HepG2 (cell line): ENCODE results near the gene GRAMD4. TPM values are rescaled to one million over a fixed set of nuclear protein-coding genes. Genes with fewer than 3 reads are reported as not detected.

Source experiments
- ATAC-seq: fragments of 200-7000 bp; cut with Tn5 transposase; 3 replicates; pipeline ENCODE4 v1.9.1; 2020; ENCODE audit warnings: mild to moderate bottlenecking, moderate library complexity
- BruUV-seq: library from RNA; stranded (reverse); fragments of 400-500 nt; replicated peaks from 2 replicates; lab custom pipeline; 2021; lab: Mats Ljungman, UMichigan
- CTCF ChIA-PET: fragments of 300-600 bp; formaldehyde crosslinking; extraction: SDS; loops from one replicate; lab custom pipeline; 2021; ENCODE audit warnings: low total read pairs, inconsistent platforms, low intra/inter-chr PET ratio; lab: Yijun Ruan, JAX
- POLR2A ChIA-PET: fragments of 350-600 bp; sonication (Branson Sonifier 250); formaldehyde crosslinking; loops from one replicate; lab custom pipeline; 2020; ENCODE audit warnings: antibody characterized with exemption, inconsistent platforms; lab: Yijun Ruan, JAX
- DNase-seq: peaks from one replicate; pipeline ENCODE4 v3.0.0-alpha.2; 2015; ENCODE audit warnings: low spot score
- FAIRE-seq: peaks from 3 replicates; lab custom pipeline; 2011; peaks lifted over from hg19 to GRCh38; lab: Jason Lieb, UNC
- H2AFZ ChIP-seq: one replicate; pipeline ENCODE4 v1.6.1; 2011; ENCODE audit warnings: low read length, inconsistent platforms
- H3K27ac ChIP-seq: fragments of 300-600 bp; 3 replicates; pipeline ENCODE4 v1.8.0; 2011; ENCODE audit warnings: mixed run types, mild to moderate bottlenecking, mixed read lengths, low read length, inconsistent platforms; ENCODE audit not compliant: insufficient read depth; ENCODE audit errors: extremely low read length
- H3K27me3 ChIP-seq, 2 experiments: fragments of 200-600 bp in 1 of 2; 2 replicates in 1 of 2; 3 replicates in 1 of 2; pipeline versions ENCODE4 v1.6.0 to v1.8.0; 2011; ENCODE audit warnings: low read length in 2 of 2, mild to moderate bottlenecking in 2 of 2, moderate library complexity in 2 of 2, inconsistent platforms in 1 of 2; ENCODE audit not compliant: insufficient read depth in 2 of 2, control insufficient read depth in 1 of 2
- H3K36me3 ChIP-seq, 2 experiments: fragments of 200-600 bp in 1 of 2; replicated peaks in 1 of 2; 2 replicates in 1 of 2; 3 replicates in 1 of 2; pipeline versions ENCODE4 v1.5.1 to v1.8.0; 2011; ENCODE audit warnings: low read length in 2 of 2, inconsistent platforms in 1 of 2; ENCODE audit not compliant: insufficient read depth in 2 of 2, control insufficient read depth in 1 of 2
- H3K4me1 ChIP-seq: 2 replicates; pipeline ENCODE4 v1.5.1; 2012; ENCODE audit warnings: low read length, inconsistent platforms; ENCODE audit not compliant: insufficient read depth
- H3K4me2 ChIP-seq: 2 replicates; pipeline ENCODE4 v1.6.0; 2011; ENCODE audit warnings: low read depth, low read length, inconsistent platforms
- H3K4me3 ChIP-seq, 3 experiments: fragments of 200-600 bp in 1 of 3; sonication (generic), shearing (Covaris generic) in 1 of 3; replicated peaks in 1 of 3; 2 replicates each; pipeline ENCODE4 v1.5.1; 2011 to 2016; ENCODE audit warnings: low read length in 3 of 3, inconsistent platforms in 2 of 3, low read depth in 2 of 3, mild to moderate bottlenecking in 2 of 3, control low read depth in 1 of 3, mixed read lengths in 1 of 3; ENCODE audit not compliant: insufficient read depth in 1 of 3
- H3K79me2 ChIP-seq: one replicate; pipeline ENCODE4 v1.6.1; 2011; ENCODE audit warnings: low read length, inconsistent platforms; ENCODE audit not compliant: insufficient read depth
- H3K9ac ChIP-seq: 2 replicates; pipeline ENCODE4 v1.6.0; 2011; ENCODE audit warnings: mild to moderate bottlenecking, low read depth, low read length, inconsistent platforms; ENCODE audit not compliant: insufficient read depth
- H3K9me3 ChIP-seq: 2 replicates; pipeline ENCODE4 v1.5.1; 2012; ENCODE audit warnings: mild to moderate bottlenecking, low read length
- H4K20me1 ChIP-seq: 2 replicates; pipeline ENCODE4 v1.6.0; 2011; ENCODE audit warnings: inconsistent platforms, mild to moderate bottlenecking, low read length, moderate library complexity; ENCODE audit not compliant: insufficient read depth
- ATAD3A ChIP-seq: sonication (generic); formaldehyde crosslinking; IDR thresholded peaks from 2 replicates; pipeline ENCODE4 v1.4.0; 2020; ENCODE audit warnings: missing genetic modification reagents
- EEA1 ChIP-seq: sonication (generic); formaldehyde crosslinking; IDR thresholded peaks from 2 replicates; pipeline ENCODE4 v1.5.1; 2020; ENCODE audit warnings: mild to moderate bottlenecking, missing genetic modification reagents, borderline replicate concordance
- KDM5B ChIP-seq: sonication (generic); formaldehyde crosslinking; IDR thresholded peaks from 2 replicates; pipeline ENCODE4 v1.4.0; 2020; ENCODE audit warnings: missing genetic modification reagents, mild to moderate bottlenecking, borderline replicate concordance
- SP1 ChIP-seq, 2 experiments: fragments of 450-650 bp in 1 of 2; sonication (generic) in 1 of 2; formaldehyde crosslinking in 1 of 2; IDR thresholded peaks; 2 replicates each; pipeline versions ENCODE4 v1.4.0 to v1.6.1; 2016 to 2020; ENCODE audit warnings: missing genetic modification reagents in 1 of 2
- SPEN ChIP-seq: sonication (generic); formaldehyde crosslinking; IDR thresholded peaks from 2 replicates; pipeline ENCODE4 v1.5.1; 2020; ENCODE audit warnings: low read depth, mild to moderate bottlenecking, missing genetic modification reagents
- TAF1 ChIP-seq: sonication (generic); formaldehyde crosslinking; IDR thresholded peaks from 2 replicates; pipeline ENCODE4 v1.4.0; 2020; ENCODE audit warnings: missing genetic modification reagents
- ZBTB7A ChIP-seq: sonication (generic); formaldehyde crosslinking; IDR thresholded peaks from 2 replicates; pipeline ENCODE4 v1.8.0; 2022; ENCODE audit warnings: mild to moderate bottlenecking, missing genetic modification reagents
- ZFP36 ChIP-seq: fragments of 150-350 bp; IDR thresholded peaks from 2 replicates; pipeline ENCODE4 v1.6.1; 2018; ENCODE audit warnings: borderline replicate concordance, low read length, low read depth; ENCODE audit not compliant: partially characterized antibody
- ZFY ChIP-seq: sonication (generic); formaldehyde crosslinking; IDR thresholded peaks from 2 replicates; pipeline ENCODE4 v1.4.0; 2020; ENCODE audit warnings: missing genetic modification reagents
- ZNF136 ChIP-seq: sonication (generic); formaldehyde crosslinking; IDR thresholded peaks from 2 replicates; pipeline ENCODE4 v1.8.1; 2022; ENCODE audit warnings: low read depth, mild to moderate bottlenecking, moderate library complexity, missing genetic modification reagents
- ZNF567 ChIP-seq: sonication (generic); formaldehyde crosslinking; IDR thresholded peaks from 2 replicates; pipeline ENCODE4 v1.8.1; 2023; ENCODE audit warnings: mild to moderate bottlenecking, missing genetic modification reagents, borderline replicate concordance
- ZNF749 ChIP-seq: sonication (generic); formaldehyde crosslinking; IDR thresholded peaks from 2 replicates; pipeline ENCODE4 v1.8.0; 2022; ENCODE audit warnings: mild to moderate bottlenecking, missing genetic modification reagents, moderate library complexity, borderline replicate concordance
- WGBS: methylation state at CpG from one replicate; pipeline ENCODE4 v1.1.6; 2017; ENCODE audit warnings: low lambda C conversion rate; 5-methylcytosine and 5-hydroxymethylcytosine counted together
- in situ Hi-C: cut with HindIII; loops from 2 replicates; pipeline ENCODE4 v1.10.0; 2017; ENCODE audit warnings: low pct_unique_long_range_greater_than_20kb; ENCODE audit not compliant: extremely low pct_ligation_motif_present
- intact Hi-C: fragments of 100-400 bp; cut with micrococcal nuclease; formaldehyde crosslinking; loops from one replicate; pipeline ENCODE4 v1.10.0; 2022; ENCODE audit not compliant: unreplicated experiment
- polyA plus RNA-seq, 8 experiments: library from polyadenylated mRNA; depleted of rRNA in 3 of 8; stranded (reverse) in 7 of 8; unstranded in 1 of 8; fragments of >200 nt; fragmentation: Illumina TruSeq in 4 of 8; extraction: Trizol in 4 of 8; gene quantifications; 2 replicates each; pipeline versions ENCODE4 v1.2.1 to v1.2.3, GENCODE V29; 2011 to 2016; ENCODE audit warnings: low read depth in 4 of 8, missing spikeins in 1 of 8, mixed read lengths in 1 of 8; ENCODE audit not compliant: insufficient read depth in 1 of 8
- total RNA-seq, 5 experiments: library from RNA; depleted of rRNA; stranded (reverse); fragments of >200 nt; fragmentation: Illumina TruSeq; extraction: Trizol; gene quantifications; 2 replicates each; pipeline ENCODE4 v1.2.3, GENCODE V29; 2016; ENCODE audit warnings: low read depth in 1 of 5
- TF ChIP-seq, protein P1 (sequence below): IDR thresholded peaks from 2 replicates; pipeline ENCODE4 v1.6.1; 2016; ENCODE audit warnings: missing genetic modification reagents, missing compliant biosample characterization

The GRAMD4 gene
- total and polyA plus RNA-seq, 2 of the 13 experiments (the other 11 are each of a cell fraction or from before 2014, with no cell fraction given), result 15.2 to 15.7 TPM

- no peak for TF ChIP-seq ZFY (CRISPR knock-in tag)
Measured at GRCh38 chr22:46577368-46578249, 42.6 kb upstream of the GRAMD4 start (continued).

- DNase-seq (no peak), FAIRE-seq (no peak), ATAC-seq (peak; percentile 11)
- WGBS, result 0% methylated on average over 6 of the region's 9 CpGs
- ChIA-PET CTCF (no interaction called here), POLR2A (no interaction called here)
- Histone ChIP-seq H3K4me3 (peak overlapping the region; percentile 63 to 80 (median 64)), H3K27ac (peak overlapping the region; percentile 56), H4K20me1 (peaks cover 6% of the 10 kb centered on the region), H2AFZ (no peak overlapping the region), H3K79me2 (peaks cover 25% of the 10 kb centered on the region), H3K9ac (peak overlapping the region; percentile 74), H3K27me3 (peaks cover 0 to 4% of the 10 kb centered on the region in 2 experiments; a peak in 1 of 5 replicates), H3K36me3 (no peaks in the 10 kb centered on the region), H3K4me2 (peak overlapping the region; percentile 98), H3K9me3 (no peaks in the 10 kb centered on the region), H3K4me1 (peaks cover 82% of the 10 kb centered on the region)
- intact Hi-C loops (loop anchor here (5.0 to 10.0 kb wide), 2 partner anchors 74 to 156 kb away; partner anchors contain the start of gene CERK), in situ Hi-C loops (no loop called here)
- TF ChIP-seq TAF1 (CRISPR knock-in tag), result 0 out of 2 replicates have a peak, but pooled peaks have one; percentile 11
- TF ChIP-seq, protein P1, sequence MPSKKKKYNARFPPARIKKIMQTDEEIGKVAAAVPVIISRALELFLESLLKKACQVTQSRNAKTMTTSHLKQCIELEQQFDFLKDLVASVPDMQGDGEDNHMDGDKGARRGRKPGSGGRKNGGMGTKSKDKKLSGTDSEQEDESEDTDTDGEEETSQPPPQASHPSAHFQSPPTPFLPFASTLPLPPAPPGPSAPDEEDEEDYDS, result no peak
- TF ChIP-seq ZBTB7A (CRISPR knock-in tag), result peak; percentile 3; the same call in 1 of the 2 replicates
- 0 out of 2 replicates have a peak, but pooled peaks have one; percentile 6 for TF ChIP-seq ZNF136 (CRISPR knock-in tag)
- no peak for TF ChIP-seq ZNF567 (CRISPR knock-in tag)
- no peak for TF ChIP-seq ZFP36
- TF ChIP-seq SPEN (CRISPR knock-in tag), result 0 out of 2 replicates have a peak, but pooled peaks have one; percentile 33
- no peak for TF ChIP-seq SP1 (IDR thresholded peaks at IDR 0.05)
- no peak for TF ChIP-seq SP1 (CRISPR knock-in tag; IDR thresholded peaks at IDR 0.05)
- TF ChIP-seq EEA1, result 0 out of 2 replicates have a peak, but pooled peaks have one; percentile 9
- TF ChIP-seq KDM5B, result 0 out of 2 replicates have a peak, but pooled peaks have one; percentile 8
- no peak for TF ChIP-seq ATAD3A (CRISPR knock-in tag)
- TF ChIP-seq ZNF749 (CRISPR knock-in tag), result 0 out of 2 replicates have a peak, but pooled peaks have one; percentile 4
- BruUV-seq, result TSS peak; percentile 32
Measured at GRCh38 chr22:46578251-46578823, 41.8 kb upstream of the GRAMD4 start.
